IPS-15b (cell line): ENCODE measurements around the gene FEZF1.
A peak's percentile ranks its signal among the peaks of the same experiment; 100 is the strongest.

Source experiments
- H3K27me3 ChIP-seq: one replicate; pipeline ENCODE4 v1.6.1; 2013; ENCODE audit warnings: low read length; ENCODE audit not compliant: control insufficient read depth, insufficient read depth
- H3K36me3 ChIP-seq: one replicate; pipeline ENCODE4 v1.6.1; 2013; ENCODE audit warnings: low read length; ENCODE audit not compliant: control insufficient read depth, insufficient read depth
- H3K4me1 ChIP-seq: one replicate; pipeline ENCODE4 v1.6.1; 2013; ENCODE audit warnings: mild to moderate bottlenecking, low read length; ENCODE audit not compliant: control insufficient read depth, insufficient read depth
- H3K4me3 ChIP-seq: one replicate; pipeline ENCODE4 v1.5.1; 2013; ENCODE audit warnings: low read depth, low read length
- H3K9ac ChIP-seq: one replicate; pipeline ENCODE4 v1.6.1; 2013; ENCODE audit warnings: low read depth, mild to moderate bottlenecking, low read length
- H3K9me3 ChIP-seq: one replicate; pipeline ENCODE4 v1.6.1; 2013; ENCODE audit warnings: mild to moderate bottlenecking, low read length; ENCODE audit not compliant: control insufficient read depth, insufficient read depth

Gene FEZF1

GRCh38 chr7:122305475-122306319 lies 1.1 kb upstream of the FEZF1 start:
- peaks cover 18% of the 10 kb centered on the region for H3K4me1 ChIP-seq
- no peaks in the 10 kb centered on the region for H3K36me3 ChIP-seq
- H3K9ac ChIP-seq, result peak overlapping the region; percentile 12
- peaks cover 93% of the 10 kb centered on the region for H3K27me3 ChIP-seq
- H3K9me3 ChIP-seq, result no peaks in the 10 kb centered on the region
- H3K4me3 ChIP-seq, result peak overlapping the region; percentile 58

- H3K27me3 ChIP-seq, result peaks cover 99% of the 10 kb centered on the region
- no peak overlapping the region for H3K9ac ChIP-seq
- peak overlapping the region; percentile 58 for H3K4me3 ChIP-seq
- H3K4me1 ChIP-seq, result peaks cover 18% of the 10 kb centered on the region
- H3K36me3 ChIP-seq, result no peaks in the 10 kb centered on the region
- H3K9me3 ChIP-seq, result no peaks in the 10 kb centered on the region
Observed at GRCh38 chr7:122304996-122305421, 459 bp upstream of the FEZF1 start.

DNA sequence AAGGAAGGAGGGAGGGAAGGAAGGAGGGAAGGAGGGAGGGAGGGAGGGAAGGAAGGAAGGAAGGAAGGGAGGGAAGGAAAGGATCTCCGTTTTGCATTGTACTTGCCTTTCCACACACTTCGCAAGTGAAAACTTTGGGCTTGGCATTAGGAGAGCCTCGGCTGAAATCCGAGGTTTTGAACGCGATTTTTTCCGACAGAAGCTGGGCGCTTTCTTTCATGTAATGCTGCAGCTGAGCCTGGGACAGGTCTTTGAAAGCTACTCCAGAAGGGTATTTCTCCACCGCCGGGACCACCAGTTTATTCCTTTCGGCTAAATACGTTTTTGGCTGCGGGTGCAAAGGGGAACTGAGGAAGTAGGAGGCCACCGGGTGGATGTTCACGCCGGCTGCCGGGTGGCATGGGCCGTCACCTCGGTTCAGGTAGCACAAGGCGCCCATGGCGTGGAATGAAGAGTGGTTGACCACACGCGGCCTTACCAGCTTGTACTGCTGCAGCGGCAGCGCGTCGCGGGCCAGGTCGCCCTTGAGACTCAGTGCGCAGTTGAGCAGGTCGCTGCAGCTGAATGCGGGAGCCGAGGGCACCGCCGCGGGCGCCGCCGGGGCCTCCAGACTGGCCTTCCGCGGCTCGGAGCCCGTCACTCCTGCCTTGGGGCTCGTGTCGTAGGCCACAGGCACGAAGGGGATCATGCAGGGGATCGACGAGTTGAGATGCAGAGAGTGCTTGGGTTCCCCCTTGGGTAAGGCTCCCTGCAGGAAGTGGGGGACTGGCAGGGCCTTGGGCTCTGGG lies 825 bp downstream of the FEZF1 start:
- no peaks in the 10 kb centered on the region for H3K9me3 ChIP-seq
- H3K4me3 ChIP-seq, result peak overlapping the region; percentile 58
- H3K27me3 ChIP-seq, result peaks cover 100% of the 10 kb centered on the region

DNA sequence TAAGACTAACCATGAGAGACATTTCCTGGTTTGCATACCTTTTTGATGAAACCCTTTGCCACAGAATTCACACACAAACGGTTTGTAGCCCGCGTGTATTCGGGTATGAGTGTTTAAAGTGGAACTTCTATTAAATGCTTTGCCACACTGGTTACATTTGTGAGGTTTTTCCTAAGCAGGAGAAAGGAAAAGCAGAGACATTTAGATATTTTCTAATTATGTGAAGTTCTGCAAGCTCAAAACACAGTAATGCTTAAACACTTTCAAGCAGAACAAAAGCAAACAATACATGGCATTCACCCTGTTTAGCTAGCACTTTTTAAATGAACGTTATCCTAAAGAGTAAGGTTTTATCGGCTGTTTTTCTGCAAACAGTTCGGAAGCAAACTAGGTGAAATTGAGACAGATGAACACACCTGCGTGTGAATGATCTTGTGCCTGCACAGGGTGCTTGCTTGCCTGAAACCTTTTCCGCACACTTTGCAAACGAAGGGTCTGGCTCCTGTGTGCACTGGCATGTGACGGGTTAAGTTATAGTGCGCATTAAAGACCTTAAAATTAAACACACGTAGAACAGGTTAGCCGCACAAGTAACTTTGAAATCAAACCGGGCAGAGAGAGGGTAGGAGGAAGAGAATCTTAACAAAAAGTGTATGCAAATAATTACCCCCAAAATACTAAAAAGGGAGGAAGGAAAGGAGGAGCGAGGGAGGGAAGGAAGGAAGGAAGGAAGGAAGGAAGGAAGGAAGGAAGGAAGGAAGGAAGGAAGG lies 1.6 kb downstream of the FEZF1 start:
- H3K4me3 ChIP-seq, result peak overlapping the region; percentile 58
- no peaks in the 10 kb centered on the region for H3K9me3 ChIP-seq
- no peaks in the 10 kb centered on the region for H3K36me3 ChIP-seq
- no peak overlapping the region for H3K9ac ChIP-seq
- H3K27me3 ChIP-seq, result peaks cover 100% of the 10 kb centered on the region
- peaks cover 8% of the 10 kb centered on the region for H3K4me1 ChIP-seq

More for the DNA sequence above, 825 bp downstream of the FEZF1 start:
- no peaks in the 10 kb centered on the region for H3K36me3 ChIP-seq
- H3K9ac ChIP-seq, result peak overlapping the region; percentile 70
- H3K4me1 ChIP-seq, result peaks cover 9% of the 10 kb centered on the region

DNA sequence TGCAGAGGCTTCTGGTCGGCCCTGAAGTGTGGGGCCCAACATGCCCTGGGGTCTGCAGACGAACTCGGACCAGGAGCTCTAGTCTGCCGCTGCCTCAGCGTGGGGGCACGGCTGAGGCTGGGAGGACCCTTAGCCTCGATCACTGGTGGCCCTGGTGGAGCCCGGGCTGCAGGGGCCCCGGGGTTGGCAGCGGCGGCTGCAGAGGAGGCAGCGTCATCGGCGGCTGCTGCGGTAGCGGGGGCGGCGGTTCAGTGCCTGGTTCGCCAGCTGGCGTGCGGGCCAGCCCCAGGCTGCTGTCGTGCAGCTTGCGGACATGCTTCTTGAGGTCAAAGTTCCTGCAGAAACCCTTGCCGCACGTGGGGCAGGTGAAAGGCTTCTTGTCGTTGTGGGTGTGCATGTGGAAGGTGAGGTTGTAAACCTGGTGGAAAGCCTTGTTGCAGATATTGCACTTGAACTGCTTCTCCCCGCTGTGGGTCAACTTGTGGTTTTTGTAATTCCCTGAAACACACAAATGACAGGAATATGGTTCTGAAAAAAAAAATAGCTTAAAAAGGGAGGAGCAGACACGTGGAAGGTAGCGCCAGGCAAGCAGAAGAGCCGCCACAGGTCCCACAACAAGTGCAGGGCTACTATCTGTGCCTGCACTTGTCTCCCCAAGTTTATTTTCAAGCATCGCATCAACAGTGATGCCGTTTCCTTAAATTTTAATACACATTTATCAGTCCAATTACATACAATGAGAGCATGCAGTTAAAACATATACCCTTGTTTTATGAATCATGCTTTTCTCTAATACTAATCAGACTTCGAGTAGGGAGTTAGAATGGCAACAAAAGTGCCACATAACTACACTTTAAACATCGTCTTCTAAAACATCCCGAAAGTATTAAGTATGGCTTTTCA lies 2.4 kb downstream of the FEZF1 start:
- Histone ChIP-seq H3K4me1 (peaks cover 4% of the 10 kb centered on the region), H3K4me3 (peak overlapping the region; percentile 58), H3K27me3 (peaks cover 100% of the 10 kb centered on the region), H3K9me3 (no peaks in the 10 kb centered on the region), H3K36me3 (no peaks in the 10 kb centered on the region), H3K9ac (no peak overlapping the region)

DNA sequence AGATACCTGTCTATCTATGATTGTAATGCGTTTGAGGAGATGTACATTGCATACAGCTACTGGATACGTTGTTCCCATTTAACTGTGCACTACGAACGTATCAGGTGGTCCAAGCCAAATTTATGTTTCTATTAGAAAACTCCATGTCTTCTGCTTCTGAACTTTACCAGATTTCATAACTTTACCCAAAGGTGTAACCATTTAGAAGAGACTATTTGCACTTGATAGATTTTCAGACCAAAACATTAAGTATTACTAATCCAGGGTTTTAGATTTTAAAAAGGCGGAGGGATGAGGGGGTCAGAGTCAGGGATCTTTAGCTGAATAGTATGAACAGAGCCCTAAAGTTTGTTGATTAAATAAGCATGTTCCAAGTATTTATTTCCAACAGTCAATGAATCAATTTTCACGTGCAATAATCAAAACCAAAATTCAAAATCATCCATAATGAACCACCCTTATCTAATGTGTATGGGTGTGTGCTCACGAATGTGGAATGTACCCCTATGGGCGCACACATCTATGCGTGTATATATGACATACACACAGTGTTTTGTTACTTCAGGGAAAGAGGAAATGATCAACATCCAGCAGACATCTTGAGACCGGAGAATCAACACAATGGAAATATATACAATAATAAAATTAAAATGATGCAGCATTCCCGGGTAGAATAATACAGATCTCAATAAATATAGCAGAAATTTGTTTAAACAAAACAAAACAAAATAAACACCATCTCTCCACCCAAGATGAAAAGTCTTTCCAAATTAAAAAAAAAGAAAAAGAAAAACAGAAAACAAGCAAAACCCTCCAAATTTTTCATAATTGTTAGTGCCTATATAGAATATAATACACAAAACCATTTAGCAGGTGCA lies 3.4 kb downstream of the FEZF1 start:
- H3K9ac ChIP-seq, result no peak overlapping the region
- H3K4me3 ChIP-seq, result peak overlapping the region; percentile 66
- no peaks in the 10 kb centered on the region for H3K36me3 ChIP-seq
- H3K4me1 ChIP-seq, result peaks cover 3% of the 10 kb centered on the region
- peaks cover 92% of the 10 kb centered on the region for H3K27me3 ChIP-seq
- no peaks in the 10 kb centered on the region for H3K9me3 ChIP-seq

- no peaks in the 10 kb centered on the region for H3K9me3 ChIP-seq
- peaks cover 3% of the 10 kb centered on the region for H3K4me1 ChIP-seq
- H3K27me3 ChIP-seq, result peaks cover 86% of the 10 kb centered on the region
- peak overlapping the region; percentile 66 for H3K4me3 ChIP-seq
- H3K36me3 ChIP-seq, result no peaks in the 10 kb centered on the region
- peak overlapping the region; percentile 0 for H3K9ac ChIP-seq
Observed at GRCh38 chr7:122300211-122300932, 4.2 kb downstream of the FEZF1 start.

GRCh38 chr7:122299624-122300210 lies 4.8 kb downstream of the FEZF1 start:
- Histone ChIP-seq H3K4me3 (peak overlapping the region; percentile 66), H3K4me1 (peaks cover 3% of the 10 kb centered on the region), H3K36me3 (no peaks in the 10 kb centered on the region), H3K27me3 (peaks cover 79% of the 10 kb centered on the region), H3K9ac (peak overlapping the region; percentile 0), H3K9me3 (no peaks in the 10 kb centered on the region)

GRCh38 chr7:122298618-122299017 lies 5.9 kb downstream of the FEZF1 start:
- no peak overlapping the region for H3K9ac ChIP-seq
- H3K9me3 ChIP-seq, result no peaks in the 10 kb centered on the region
- H3K4me1 ChIP-seq, result peaks cover 3% of the 10 kb centered on the region
- H3K27me3 ChIP-seq, result peaks cover 68% of the 10 kb centered on the region
- no peak overlapping the region for H3K4me3 ChIP-seq
- H3K36me3 ChIP-seq, result no peaks in the 10 kb centered on the region
